Bronchial epithelial cell (primary cell): ENCODE measurements around the gene EIF4E1B. TPM values are rescaled to one million over a fixed set of nuclear protein-coding genes. Genes with fewer than 3 reads are reported as not detected.

Experiments used
- DNase-seq: peaks from one replicate; pipeline ENCODE4 v3.0.0-alpha.2; 2010; ENCODE audit warnings: low read depth
- FAIRE-seq: peaks from 2 replicates; lab custom pipeline; 2011; peaks lifted over from hg19 to GRCh38; lab: Jason Lieb, UNC
- H3K27me3 ChIP-seq: 2 replicates; pipeline ENCODE4 v1.5.1; 2011; ENCODE audit warnings: low read length; ENCODE audit not compliant: control insufficient read depth, insufficient read depth
- H3K36me3 ChIP-seq: 2 replicates; pipeline ENCODE4 v1.5.1; 2011; ENCODE audit warnings: low read length; ENCODE audit not compliant: control insufficient read depth, insufficient read depth
- H3K4me3 ChIP-seq: 2 replicates; pipeline ENCODE4 v1.5.1; 2011; ENCODE audit warnings: mild to moderate bottlenecking, low read depth, low read length, control low read depth
- total RNA-seq: library from RNA; depleted of rRNA; stranded (reverse); fragments of >200 nt; gene quantifications from 2 replicates; pipeline ENCODE4 v1.2.1, GENCODE V29; 2014
- TF ChIP-seq, protein P1 (sequence below): IDR thresholded peaks from 2 replicates; pipeline ENCODE4 v1.5.1; 2011; ENCODE audit warnings: mild to moderate bottlenecking, moderate library complexity, low read length, control low read depth, inconsistent platforms; ENCODE audit not compliant: insufficient read depth, severe bottlenecking

The EIF4E1B gene
- total RNA-seq, 1 donor from 2014 or later: not detected

DNA sequence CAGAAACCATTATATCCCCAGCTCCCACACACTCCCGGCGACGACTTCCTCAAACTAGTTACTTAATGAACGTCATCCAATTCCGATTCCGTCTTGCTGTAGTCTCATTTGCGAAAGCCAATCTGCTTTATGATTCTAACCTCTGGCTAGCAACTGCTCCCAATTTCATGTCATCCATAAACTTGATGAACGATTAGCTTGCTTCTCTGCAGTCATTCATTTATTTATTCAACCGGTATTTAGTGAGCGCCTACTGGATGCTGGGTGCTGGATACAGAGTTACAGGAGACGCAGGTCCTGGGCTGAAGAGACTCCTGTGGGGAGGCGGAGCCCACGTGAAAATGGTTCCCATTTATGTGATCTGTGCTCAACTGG, 63.0 kb downstream of the EIF4E1B start:
- FAIRE-seq: no peak
- Histone ChIP-seq H3K36me3 (no peaks in the 10 kb centered on the region), H3K4me3 (no peak overlapping the region), H3K27me3 (peaks cover 37% of the 10 kb centered on the region)
- no peak for DNase-seq
- TF ChIP-seq, protein P1, sequence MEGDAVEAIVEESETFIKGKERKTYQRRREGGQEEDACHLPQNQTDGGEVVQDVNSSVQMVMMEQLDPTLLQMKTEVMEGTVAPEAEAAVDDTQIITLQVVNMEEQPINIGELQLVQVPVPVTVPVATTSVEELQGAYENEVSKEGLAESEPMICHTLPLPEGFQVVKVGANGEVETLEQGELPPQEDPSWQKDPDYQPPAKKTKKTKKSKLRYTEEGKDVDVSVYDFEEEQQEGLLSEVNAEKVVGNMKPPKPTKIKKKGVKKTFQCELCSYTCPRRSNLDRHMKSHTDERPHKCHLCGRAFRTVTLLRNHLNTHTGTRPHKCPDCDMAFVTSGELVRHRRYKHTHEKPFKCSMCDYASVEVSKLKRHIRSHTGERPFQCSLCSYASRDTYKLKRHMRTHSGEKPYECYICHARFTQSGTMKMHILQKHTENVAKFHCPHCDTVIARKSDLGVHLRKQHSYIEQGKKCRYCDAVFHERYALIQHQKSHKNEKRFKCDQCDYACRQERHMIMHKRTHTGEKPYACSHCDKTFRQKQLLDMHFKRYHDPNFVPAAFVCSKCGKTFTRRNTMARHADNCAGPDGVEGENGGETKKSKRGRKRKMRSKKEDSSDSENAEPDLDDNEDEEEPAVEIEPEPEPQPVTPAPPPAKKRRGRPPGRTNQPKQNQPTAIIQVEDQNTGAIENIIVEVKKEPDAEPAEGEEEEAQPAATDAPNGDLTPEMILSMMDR: no peak

DNA sequence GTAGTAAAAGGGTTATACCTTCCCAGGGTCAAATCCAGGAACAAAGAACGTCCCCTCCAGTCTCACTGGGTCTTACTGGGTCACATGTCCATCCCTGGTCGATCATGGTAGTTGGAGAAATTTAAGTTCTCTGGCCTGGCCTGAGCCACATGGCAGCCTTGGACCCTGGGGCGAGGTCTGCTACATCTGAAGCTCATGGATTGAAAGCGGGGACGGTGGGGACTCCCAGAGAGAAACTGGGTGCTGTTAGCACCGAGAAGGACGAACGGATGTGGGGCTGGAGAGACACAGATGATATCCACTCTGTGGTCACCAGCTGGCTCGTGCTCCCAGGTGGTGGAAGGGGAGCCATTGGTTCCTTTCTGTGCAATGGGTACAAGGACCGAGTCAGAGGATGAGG, 63.7 kb downstream of the EIF4E1B start:
- Histone ChIP-seq H3K27me3 (peaks cover 37% of the 10 kb centered on the region), H3K4me3 (no peak overlapping the region), H3K36me3 (no peaks in the 10 kb centered on the region)
- DNase-seq (no peak), FAIRE-seq (peak; percentile 43)
- TF ChIP-seq, protein P1: no peak

DNA sequence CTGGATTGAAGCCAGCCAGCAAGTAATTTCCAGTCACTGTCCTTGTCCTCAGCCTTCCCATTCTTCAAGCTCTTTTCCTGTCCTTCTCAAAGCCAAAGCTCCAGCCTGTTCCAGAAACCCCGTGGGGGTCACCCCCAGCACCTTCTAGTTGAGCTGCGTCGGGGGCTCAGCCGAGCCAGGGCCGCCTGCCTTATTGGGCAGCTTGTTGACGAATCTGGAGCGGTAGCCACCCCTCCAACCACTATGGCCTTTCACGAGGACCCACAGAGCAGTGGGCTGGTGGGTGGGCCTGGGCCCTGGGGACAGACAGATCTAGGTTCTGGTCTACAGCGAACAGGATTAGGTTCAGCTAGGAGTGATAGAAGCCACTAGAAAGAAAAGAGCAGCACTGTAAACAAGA, 64.2 kb downstream of the EIF4E1B start:
- TF ChIP-seq, protein P1: no peak
- DNase-seq (no peak), FAIRE-seq (no peak)
- Histone ChIP-seq H3K4me3 (no peak overlapping the region), H3K36me3 (no peaks in the 10 kb centered on the region), H3K27me3 (peaks cover 37% of the 10 kb centered on the region)

DNA sequence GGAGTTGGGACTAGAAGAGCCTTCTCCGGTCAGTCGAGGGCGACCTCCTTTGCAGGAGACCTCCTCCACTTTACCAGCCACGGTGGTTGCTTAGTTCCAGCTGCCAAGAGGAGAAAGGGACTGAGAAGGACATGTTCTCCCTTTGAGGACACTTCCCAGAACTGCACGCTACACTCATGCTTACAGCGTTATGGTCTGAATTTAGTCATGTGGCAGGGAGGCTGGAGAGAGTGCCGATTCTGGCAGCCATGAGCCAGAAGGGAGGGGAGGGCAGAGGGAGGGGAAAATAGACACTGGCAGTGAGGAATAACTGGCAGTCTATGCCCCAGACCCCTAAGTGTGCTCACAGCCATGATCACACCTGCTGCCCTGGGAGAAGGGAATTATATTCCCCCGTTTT, 64.6 kb downstream of the EIF4E1B start:
- TF ChIP-seq, protein P1: no peak
- no peak overlapping the region for H3K4me3 ChIP-seq
- H3K27me3 ChIP-seq: peaks cover 37% of the 10 kb centered on the region
- no peak for DNase-seq
- H3K36me3 ChIP-seq: no peaks in the 10 kb centered on the region
- FAIRE-seq: no peak

Other genes starting within 250 kb of the EIF4E1B start
- gene NOP16, start 242.1 kb upstream of the EIF4E1B start, total RNA-seq: 29.3 and 36.1 TPM in 2 replicates
- 20.8 and 22.7 TPM in 2 replicates for gene HIGD2A, start 241.9 kb upstream of the EIF4E1B start, total RNA-seq
- 241 and 381 TPM in 2 replicates for gene CLTB, start 214.1 kb upstream of the EIF4E1B start, total RNA-seq
- 34.8 and 46.9 TPM in 2 replicates for gene FAF2, start 182.3 kb upstream of the EIF4E1B start, total RNA-seq
- 2.1 and 3.6 TPM in 2 replicates for gene RNF44, start 93.3 kb upstream of the EIF4E1B start, total RNA-seq
- gene CDHR2, start 81.3 kb upstream of the EIF4E1B start, total RNA-seq: under 0.01 TPM in 2 replicates
- 1.6 and 2.8 TPM in 2 replicates for gene GPRIN1, start 20.5 kb upstream of the EIF4E1B start, total RNA-seq
- not detected in 2 replicates for gene SNCB, start 141 bp upstream of the EIF4E1B start, total RNA-seq
- 46.3 and 55.9 TPM in 2 replicates for gene TSPAN17, start 16.8 kb downstream of the EIF4E1B start, total RNA-seq
- not detected in 2 replicates for gene UNC5A, start 179.9 kb downstream of the EIF4E1B start, total RNA-seq